Fibroblast of pulmonary artery (primary cell): Measurements from ENCODE around the gene ACAP2.
A peak's percentile ranks its signal among the peaks of the same experiment; 100 is the strongest.

Experiments used
- DNase-seq: peaks from one replicate; pipeline ENCODE4 v3.0.0-alpha.2; 2010; ENCODE audit warnings: low read depth
- H3K4me3 ChIP-seq: replicated peaks from 2 replicates; pipeline ENCODE4 v1.5.1; 2011; ENCODE audit warnings: low read depth, mild to moderate bottlenecking, control low read depth, low read length, moderate library complexity
- CTCF ChIP-seq: IDR thresholded peaks from 2 replicates; pipeline ENCODE4 v1.5.1; 2011; ENCODE audit warnings: mild to moderate bottlenecking, control low read depth, low read length, inconsistent platforms; ENCODE audit errors: missing control alignments

ACAP2 gene

GRCh38 chr3:195450731-195451229 lies 8.0 kb upstream of the ACAP2 start:
- DNase-seq: peak; percentile 97
- H3K4me3 ChIP-seq: no peak overlapping the region
- TF ChIP-seq CTCF: no peak

GRCh38 chr3:195448205-195448875 lies 5.5 kb upstream of the ACAP2 start:
- TF ChIP-seq CTCF: no peak
- no peak overlapping the region for H3K4me3 ChIP-seq
- DNase-seq: no peak

GRCh38 chr3:195447201-195447600 lies 4.4 kb upstream of the ACAP2 start:
- no peak for TF ChIP-seq CTCF
- DNase-seq: no peak

GRCh38 chr3:195446359-195446758 lies 3.5 kb upstream of the ACAP2 start:
- DNase-seq: no peak
- TF ChIP-seq CTCF: no peak
- H3K4me3 ChIP-seq: no peak overlapping the region

More at GRCh38 chr3:195447201-195447600, 4.4 kb upstream of the ACAP2 start:
- H3K4me3 ChIP-seq: no peak overlapping the region

GRCh38 chr3:195445885-195446284 lies 3.1 kb upstream of the ACAP2 start:
- no peak for TF ChIP-seq CTCF
- no peak for DNase-seq
- H3K4me3 ChIP-seq: no peak overlapping the region

GRCh38 chr3:195443391-195443989 lies 670 bp upstream of the ACAP2 start:
- no peak for TF ChIP-seq CTCF
- no peak for DNase-seq
- H3K4me3 ChIP-seq: peak overlapping the region; percentile 27
